HL-60 (cell line): ENCODE data around the gene JPH4.

Source experiments
- SPI1 ChIP-seq: IDR thresholded peaks from 2 replicates; pipeline ENCODE4 v1.6.1; 2012; ENCODE audit warnings: low read depth, mild to moderate bottlenecking, borderline replicate concordance
- TF ChIP-seq, protein P1 (sequence below): IDR thresholded peaks from one replicate; pipeline ENCODE4 v1.5.1; 2011; ENCODE audit warnings: low read length, control low read depth, inconsistent platforms; ENCODE audit not compliant: insufficient read depth

DNA sequence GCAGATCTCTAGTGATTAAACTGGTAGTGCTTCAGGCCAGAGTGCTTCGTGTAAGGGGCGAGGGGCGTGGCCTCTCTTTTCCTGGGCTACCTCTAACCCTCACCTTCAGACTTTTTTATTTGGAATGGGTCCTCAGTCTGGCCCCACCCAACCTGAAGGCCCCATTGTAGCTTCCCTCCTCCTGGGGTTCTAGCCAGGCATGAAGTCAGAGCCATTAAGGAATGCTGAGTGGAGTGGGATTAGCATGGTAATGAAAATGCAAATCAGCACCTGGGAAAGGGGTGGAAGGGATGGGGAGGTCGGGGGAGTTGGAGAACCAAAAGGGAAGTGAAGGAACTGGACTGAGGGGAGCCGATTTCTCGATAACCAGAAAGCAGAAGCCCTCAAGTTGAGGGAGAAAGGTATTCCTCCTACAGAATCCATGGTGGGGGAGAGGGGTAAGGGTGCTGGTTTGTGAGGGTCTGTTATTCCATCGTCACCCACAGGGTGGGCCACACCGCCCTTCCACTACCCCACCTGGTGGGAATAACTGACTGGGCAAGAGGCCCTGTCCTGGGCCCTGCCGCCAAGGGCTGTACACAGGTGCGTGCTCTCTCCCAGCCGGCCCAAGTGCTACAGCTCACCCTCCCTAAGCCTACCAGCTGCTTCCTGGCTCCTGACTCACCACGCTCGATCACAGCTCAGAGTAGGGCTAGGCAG lies 41.1 kb downstream of the JPH4 start:
- TF ChIP-seq, protein P1, sequence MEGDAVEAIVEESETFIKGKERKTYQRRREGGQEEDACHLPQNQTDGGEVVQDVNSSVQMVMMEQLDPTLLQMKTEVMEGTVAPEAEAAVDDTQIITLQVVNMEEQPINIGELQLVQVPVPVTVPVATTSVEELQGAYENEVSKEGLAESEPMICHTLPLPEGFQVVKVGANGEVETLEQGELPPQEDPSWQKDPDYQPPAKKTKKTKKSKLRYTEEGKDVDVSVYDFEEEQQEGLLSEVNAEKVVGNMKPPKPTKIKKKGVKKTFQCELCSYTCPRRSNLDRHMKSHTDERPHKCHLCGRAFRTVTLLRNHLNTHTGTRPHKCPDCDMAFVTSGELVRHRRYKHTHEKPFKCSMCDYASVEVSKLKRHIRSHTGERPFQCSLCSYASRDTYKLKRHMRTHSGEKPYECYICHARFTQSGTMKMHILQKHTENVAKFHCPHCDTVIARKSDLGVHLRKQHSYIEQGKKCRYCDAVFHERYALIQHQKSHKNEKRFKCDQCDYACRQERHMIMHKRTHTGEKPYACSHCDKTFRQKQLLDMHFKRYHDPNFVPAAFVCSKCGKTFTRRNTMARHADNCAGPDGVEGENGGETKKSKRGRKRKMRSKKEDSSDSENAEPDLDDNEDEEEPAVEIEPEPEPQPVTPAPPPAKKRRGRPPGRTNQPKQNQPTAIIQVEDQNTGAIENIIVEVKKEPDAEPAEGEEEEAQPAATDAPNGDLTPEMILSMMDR: no peak
- no peak for TF ChIP-seq SPI1
